Measurements from ENCODE around the gene OR56A1.

- TF ChIP-seq POLR2AphosphoS5 (IDR thresholded peaks at IDR 0.05; ENCODE audit: low read depth, low read length) (no peak), POLR2A (IDR thresholded peaks at IDR 0.05; ENCODE audit: low read depth, low read length) (no peak), TAF1 (IDR thresholded peaks at IDR 0.05; ENCODE audit: low read depth, low read length) (no peak), SPI1 (IDR thresholded peaks at IDR 0.05; ENCODE audit: low read depth, low read length) (no peak), PAX5 (IDR thresholded peaks at IDR 0.05; ENCODE audit: insufficient read depth, low read length, severe bottlenecking) (no peak), POU2F2 (IDR thresholded peaks at IDR 0.05; ENCODE audit: low read depth, low read length) (no peak)
Observed at GRCh38 chr11:6027501-6027900, 3.1 kb downstream of the OR56A1 start.
